Activated naive CD4-positive, alpha-beta T cell (primary cell): ENCODE results near the gene BCAN.
A peak's percentile ranks its signal among the peaks of the same experiment; 100 is the strongest.

Experiments
- DNase-seq, 4 experiments: peaks; one replicate each; lab custom pipeline; 2025; lab: John Stamatoyannopoulos, UW

Gene BCAN

DNA sequence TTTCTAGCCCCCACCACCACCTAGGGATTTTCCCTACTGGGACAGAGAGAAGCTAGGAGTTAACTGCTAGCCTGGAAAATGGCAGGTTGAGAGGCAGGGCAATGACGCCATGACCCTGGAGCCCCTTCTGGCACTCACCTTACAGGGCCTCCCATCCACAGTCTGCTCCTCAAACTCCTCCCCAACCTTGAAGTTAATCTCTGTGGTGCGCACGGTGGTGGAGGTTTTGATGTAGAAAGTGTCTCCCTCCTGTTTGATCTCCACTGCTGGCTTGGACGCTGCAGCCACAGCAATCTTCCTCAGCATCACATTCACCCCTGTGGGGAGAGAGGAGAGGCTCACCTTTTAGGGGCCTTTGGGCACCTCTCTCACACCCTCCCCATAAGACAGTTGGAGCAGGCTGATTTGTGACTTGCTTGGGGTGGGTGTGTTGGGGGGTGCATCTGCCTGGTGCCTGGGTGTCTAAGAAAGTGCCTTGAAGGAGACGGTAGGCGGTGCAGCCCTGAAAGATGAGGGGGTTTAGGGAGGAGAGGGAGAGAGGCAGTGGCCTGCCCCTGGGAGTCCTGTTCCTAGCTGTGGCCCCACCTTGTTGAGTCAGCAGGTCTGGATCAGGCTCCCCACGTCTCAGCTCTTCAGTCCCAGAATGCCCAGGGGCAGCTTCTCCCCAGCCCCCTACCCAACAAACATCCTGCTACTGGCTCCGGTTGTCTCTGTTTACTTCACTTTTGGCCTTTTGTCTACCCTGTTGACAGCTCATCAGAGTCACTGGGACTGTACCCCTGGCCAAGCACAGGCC lies 59.0 kb downstream of the BCAN start:
- DNase-seq: no peak

DNA sequence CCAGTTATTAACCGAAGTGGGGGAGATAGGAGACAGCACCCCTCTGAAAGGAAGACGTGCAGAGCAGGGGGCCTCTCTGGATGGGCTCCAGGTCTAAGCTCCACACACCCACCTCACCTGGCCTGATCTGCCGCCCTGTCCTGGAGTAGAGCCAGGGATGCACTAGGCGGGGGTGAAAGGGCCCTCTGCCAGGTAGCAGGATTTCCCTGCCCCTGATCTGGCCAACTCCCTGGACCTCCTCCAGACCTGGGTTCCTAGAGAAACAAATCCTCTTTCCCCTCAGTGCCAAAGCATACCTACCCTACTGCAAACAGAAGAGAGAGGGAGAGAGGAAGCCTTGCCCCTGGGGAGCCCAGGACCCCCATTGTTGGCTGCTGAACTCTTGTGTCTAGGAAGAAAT lies 61.4 kb downstream of the BCAN start:
- no peak for DNase-seq

DNA sequence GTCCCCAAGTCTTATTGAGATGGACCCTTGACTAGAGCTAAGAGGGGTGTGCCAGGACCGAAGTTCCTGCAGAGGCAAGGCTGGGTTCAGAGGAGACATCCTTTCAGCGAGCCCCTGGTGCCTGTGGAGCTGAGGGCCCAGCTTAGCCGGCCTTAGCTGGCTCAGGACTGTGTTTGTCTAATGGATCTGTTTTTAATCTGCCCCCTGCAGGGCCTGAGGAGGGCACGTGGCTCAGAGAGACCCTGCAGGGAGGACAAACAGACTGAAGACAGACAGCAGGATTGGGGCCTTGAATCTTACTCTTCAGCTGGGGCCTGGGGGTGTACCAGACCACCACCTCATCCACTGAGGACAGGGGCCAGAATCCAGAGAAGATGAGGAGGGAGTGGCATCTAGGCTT lies 61.8 kb downstream of the BCAN start:
- DNase-seq: no peak

DNA sequence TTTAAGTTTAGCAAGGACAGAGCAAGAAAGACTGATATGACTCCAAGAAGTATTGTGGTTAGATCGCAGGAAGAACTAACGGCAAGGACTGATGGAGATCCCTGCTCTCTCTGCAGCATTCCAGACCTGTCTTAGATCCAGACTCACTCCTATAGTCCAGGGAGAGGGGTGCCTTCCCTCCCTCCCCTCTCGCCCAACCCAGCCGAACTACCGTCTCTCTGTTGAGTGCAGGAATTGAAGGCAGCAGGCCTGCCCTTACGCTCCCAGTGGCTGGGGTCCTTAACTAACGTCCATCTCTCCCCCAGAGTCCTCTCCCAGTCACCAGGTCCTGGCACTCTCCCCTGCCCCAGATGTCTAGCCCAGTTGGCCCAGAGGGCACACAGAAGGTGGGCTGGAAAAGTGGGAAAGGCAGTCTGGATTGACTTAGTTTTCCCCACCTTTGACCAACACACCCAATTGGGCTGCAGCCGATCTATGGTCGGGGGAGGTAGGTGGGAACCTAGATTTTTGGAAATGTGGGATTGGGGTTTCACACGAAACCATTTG lies 62.3 kb downstream of the BCAN start:
- no peak for DNase-seq

DNA sequence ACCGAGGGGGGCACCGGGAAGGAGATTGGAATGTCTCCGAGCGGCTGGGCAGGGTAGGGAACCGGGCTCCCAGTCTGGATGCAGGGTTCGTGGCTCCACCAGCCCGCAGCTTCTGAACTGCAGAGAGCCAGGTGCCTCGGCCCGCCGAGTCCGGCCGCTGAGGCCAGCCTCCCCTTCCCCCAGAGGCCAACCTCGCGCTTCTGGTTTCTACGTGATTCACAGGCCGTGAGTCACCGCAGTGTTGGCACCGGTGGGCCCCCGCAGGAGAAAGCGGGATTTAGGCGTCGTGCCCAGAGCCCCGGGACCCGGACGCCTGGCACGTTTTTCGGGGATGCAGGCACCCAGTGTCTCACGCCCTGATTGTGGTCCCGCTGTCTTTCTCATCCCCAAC lies 63.0 kb downstream of the BCAN start:
- DNase-seq: no peak

DNA sequence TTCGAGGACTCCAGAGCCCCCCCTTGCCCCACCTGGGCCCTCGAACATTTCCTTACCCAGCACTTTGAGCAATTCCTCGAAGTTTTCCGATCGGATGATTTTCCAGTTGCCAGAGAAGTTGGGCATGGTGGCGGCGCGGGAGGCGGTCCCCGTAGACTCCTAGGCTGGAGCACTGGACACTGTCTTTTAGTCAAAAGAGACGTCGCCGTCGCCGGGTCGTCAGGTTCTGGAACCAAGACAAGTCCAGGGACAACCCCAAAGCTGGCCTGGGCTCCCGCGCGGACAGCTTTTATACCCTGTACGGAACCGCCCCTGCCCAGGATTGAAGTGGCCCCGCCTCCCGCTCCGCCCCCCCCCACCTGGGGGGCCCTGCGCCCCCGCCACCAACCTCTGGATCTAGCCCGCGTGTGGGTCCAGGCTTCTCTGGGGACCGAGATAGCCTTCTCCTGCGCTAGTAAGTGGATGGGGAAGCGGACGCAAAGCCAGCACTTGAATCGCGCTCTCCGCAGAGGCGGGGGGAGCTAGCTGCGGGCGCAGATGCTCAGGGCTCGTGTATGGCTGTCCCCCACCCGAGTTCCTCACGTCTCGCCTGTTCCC lies 63.5 kb downstream of the BCAN start, which contains the start of gene CRABP2:
CRABP2 (minus strand) TSS at position 263 of the 597 bp plus-strand sequence; CDS start at position 126, 137 bp downstream.
- DNase-seq: no peak

DNA sequence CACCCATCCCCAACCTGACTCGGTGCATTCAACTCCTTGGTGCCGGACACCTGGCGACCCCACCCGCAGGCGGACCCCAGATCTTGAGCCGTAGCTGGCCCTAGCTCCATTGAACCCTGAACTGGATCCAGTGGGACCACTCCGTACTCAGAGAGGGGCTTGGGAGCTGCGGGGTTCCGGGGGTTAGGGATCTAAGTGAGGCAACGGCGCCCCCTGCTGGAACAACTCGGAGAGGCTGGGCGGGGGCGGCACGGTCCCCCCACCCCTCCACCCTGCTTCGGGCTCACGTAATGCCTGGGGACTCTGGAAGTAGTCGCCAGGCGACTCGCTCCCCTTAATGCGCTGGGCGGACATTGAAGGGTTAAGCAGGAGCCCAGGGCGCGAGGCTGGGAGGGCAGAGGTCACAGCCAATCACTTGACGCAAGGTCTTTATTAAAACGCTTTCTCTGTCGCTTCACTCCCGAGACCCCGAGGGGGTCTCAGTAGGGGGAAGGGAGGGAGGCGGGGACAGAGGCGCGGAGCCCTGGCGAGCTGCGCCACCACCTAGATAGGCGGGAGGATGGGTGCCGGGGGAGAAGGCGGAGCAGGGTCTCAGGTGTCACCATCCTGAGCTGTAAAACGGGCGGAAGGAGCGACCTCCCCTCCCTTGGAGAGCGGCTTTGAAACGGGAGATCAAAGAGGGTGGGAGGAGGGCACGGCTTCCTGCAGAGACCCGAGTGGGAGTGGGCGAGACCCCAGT lies 64.2 kb downstream of the BCAN start:
- peak; percentile 24 to 71 (median 54) for DNase-seq

DNA sequence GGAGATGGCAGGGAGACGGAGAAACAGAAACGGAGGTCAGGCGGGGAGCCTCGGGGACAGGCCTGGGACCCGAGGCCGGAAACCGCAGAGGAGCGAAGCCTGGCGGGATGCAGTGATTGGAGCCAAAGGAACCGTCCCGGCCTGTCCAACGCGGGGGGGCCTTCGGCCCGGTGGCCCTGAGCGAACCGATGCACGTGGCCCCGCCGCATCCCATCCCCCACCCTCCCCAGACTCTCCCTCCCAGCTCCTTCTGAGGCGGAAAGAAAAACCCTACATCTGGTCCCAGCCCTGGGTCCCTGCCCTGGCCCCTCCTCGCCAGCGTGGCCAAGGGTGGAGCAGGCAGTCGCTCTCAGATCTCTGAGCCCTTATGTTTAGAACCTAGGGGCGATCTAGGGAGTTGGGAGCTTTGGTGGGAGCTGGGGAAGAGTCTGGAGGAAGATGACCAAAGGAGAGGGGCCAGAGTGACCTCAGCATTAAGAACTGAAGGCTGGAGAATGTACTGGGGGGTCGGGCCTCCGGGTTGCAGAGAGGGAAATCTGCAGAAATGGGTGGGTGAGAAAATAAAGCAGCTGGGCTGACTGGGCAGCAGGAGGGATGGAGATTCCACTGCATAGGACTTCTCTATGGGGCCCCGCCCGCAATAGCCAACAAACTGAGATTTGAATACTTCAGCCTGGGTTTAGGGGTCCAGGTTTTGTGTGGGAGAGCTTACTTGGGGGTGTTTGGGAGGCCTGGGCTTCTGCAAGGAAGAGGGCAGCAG lies 64.9 kb downstream of the BCAN start:
- no peak for DNase-seq

DNA sequence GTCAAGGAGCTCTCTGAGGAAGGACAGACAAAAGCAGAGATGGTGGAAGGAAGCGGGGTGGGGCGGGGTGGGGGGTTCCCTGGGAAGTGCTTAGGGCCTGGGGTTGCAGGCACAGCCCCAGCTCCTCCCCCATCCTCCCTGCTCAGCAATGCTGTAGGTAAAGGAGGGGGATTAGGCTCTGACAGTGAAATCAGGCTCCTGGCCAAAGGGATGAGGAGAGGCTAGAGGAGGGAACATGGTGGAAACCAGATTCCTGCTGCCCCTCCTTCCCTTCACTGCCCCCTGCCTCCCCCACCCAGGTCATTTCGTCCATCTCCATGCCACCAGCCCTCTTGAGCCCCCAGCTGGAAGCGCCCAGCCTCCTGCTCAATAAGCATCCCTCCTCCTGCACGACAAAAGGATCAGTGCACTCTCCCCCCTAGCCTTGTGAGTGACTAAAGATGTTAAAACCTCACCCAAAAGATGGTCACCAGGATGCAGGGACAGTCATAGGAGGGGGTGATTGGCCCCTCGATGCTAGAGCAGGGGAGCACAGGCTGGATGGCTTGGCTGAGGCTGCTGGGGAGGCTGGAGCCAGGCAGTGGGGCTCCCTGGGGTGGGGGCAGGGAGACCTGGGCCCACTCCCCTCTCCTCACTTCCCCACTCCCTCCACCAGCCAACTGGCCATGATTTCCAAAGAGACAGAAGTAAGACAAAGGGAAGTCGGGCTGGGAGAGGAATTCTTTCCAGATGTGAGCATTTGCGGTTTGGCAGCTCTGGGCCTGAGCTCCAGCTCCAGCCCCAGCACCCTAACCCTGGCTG lies 65.7 kb downstream of the BCAN start:
- no peak for DNase-seq

DNA sequence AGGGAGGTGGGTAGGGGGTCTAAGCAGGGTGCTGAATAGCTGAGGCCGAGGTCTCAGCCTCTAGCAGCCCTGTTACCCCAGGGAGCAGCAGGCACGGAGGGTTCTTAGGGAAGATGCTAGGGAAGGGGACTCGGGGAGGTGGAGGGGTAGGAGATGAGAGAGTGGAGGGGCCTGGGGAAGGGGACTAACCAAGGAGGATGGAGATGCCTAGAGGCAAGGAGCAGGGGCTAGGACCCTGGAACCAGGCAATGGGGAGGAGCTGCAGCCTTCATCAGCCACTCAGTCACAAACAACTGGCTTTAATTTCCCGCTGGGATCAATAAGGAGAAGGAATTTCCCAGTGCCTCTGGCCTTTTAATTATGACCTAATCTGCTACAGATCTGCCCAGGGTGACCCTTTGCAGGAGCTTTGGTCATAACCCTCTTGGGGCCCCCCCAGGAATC lies 66.3 kb downstream of the BCAN start:
- no peak for DNase-seq

DNA sequence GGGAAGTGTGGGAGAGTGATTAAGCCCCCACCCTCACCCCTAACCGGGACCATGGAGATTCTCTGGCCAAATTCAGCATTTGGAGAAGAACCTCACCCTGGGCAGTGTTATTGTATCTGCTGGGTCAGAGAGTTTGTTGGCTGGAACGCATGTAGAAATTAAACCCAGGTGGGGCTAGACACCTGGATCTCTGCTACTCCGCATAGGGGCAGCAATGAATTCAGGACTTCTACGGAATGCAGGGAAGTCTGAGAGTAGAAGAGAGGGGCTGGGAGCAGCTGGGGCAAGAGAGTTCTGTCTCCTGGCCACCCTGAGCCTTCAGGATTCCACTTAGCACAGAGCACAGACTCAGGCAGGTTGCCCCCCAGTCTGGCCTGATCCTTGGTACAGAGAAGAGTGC lies 67.1 kb downstream of the BCAN start:
- no peak for DNase-seq
